HG02870 (cell line): ENCODE measurements around the gene EBI3.
"Not testable (repeated sequence)": the region's sequence is repeated elsewhere in the genome, so short reads cannot be mapped to it uniquely, and the experiment has no call there.

Source experiments
- ATAC-seq: cut with Tn5 transposase; IDR thresholded peaks from one replicate; pipeline ENCODE4 v1.9.1; 2021; ENCODE audit warnings: mild to moderate bottlenecking, moderate library complexity; ENCODE audit not compliant: unreplicated experiment

EBI3 gene

DNA sequence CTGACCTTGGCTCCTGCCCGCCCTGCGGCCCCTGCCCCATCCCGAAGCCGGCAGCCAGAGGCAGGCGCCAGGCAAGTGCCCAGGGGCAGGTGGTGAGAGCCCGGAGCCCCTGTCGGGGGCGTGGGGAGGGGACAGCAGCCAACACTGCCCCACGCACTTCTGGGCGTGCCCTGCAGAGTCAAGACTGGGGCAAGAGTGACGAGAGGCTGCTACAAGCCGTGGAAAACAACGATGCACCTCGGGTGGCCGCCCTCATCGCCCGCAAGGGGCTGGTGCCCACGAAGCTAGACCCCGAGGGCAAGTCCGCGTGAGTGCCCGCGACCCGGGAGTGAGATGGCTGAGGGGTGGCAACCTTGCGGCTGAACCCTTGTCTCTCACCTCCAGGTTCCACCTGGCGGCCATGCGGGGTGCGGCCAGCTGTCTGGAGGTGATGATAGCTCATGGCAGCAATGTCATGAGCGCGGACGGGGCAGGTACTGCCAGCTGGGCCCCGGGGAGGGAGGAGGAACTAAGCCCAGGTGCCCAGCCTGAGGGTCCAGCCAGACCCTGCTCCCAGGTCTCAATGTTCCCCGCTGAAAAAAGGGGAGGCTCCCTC lies 29.5 kb upstream of the EBI3 start:
- no peak for ATAC-seq

DNA sequence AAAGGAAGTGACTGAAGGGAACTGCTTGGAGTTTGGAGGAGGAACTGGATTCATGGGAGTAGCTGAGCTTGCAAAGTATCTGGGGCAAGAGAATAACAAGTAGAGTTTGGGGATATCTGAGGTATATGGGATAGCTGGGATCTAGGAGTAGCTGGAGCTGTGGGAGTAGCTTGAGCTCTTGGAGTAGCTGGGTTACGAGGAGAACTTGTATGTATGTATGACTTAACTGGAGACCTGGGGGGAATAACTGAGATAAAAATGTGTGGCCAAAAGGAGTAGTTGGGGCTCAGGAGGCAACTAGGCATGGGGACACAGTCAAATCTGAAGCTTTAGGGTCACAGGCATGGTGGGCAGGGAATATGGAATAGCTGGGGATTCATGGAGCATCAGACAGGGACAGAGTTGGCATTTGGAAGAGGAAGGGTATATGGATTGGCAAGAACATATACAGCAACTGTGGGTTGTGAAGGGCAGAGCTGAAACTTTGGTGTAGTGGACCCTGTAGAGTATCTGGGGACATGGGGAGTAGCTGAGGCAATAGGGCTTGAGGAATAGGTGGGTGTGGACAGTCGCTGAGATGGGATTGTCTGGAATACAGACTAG lies 28.3 kb upstream of the EBI3 start:
- no peak for ATAC-seq

DNA sequence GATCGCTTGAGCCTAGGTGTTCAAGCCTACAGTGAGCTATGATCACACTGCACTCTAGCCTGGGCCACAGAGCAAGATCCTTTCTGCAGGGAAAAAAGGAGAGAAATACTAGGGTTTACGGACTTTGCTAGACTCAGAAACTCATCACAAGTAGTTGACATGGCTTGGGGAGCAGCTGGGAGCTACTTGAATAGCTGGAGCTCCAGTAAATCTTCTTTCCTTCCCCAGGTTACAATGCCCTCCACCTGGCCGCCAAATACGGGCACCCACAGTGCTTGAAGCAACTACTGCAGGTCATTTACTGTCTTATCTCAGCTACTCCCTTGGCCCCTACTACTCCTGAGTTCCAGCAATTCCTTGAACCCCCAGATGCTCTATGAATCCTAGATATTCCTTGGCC lies 27.5 kb upstream of the EBI3 start:
- no peak for ATAC-seq

DNA sequence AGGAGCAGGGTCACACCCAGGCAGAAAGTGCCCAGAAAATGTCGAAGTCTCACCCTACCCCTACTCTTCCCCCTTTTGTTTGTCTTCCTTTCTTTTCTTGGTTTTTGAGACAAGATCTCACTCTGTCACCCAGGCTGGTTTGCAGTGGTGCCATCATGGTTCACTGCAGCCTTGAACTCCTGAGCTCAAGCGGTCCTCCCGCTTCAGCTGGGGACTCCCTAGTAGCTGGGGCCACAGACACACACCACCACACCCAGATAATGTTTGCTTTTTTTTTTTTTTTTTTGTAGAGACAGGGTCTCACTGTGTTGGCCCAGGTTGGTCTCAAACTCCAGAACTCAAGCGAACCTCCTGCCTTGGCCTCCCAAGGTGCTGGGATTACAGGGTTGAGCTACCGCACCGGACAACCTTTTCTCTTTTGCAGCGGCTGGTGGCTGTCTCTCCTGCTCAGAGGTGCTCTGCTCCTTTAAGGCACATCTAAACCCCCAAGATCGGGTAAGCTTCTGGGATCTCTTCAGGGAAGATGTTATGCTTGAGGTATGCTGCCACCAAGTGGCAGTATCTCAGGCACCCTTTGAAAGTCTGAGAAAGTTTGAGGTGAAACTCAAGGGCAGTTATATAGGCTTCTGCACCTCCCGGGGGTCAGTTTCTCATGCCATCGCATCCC lies 22.4 kb upstream of the EBI3 start:
- ATAC-seq, result no peak

DNA sequence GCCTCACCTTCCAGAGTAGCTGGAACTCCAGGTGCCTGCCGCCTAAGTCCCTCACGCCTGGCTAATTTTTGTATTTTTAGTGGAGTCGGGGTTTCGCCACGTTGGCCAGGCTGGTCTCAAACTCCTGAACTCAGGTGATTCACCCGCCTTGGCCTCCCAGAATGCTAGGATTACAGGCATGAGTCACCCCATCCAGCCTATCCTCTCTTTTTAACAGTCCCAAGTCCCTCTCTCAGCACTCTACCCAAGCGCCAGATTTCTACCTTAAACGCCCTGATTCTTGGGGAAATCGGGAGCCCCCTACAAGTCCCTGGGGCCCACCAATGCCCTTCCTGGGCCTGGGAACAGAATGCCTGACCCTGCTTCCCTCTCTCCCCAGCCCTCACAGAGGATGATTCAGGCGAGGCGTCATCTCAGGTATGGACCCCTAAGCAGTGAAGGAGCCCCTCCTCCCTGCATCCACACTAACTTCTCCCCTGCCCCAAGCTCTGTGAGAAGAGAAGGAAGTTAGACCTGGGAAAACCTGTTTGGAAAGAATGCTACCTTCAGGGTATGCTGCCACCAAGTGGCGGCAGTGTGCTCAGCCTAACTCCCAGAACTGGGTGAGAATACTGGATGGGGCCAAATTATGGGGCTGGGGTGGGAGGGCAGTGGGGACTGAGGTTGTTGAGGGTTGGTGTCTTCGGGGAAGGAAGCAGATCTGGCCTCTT lies 20.8 kb upstream of the EBI3 start:
- ATAC-seq, result no peak

DNA sequence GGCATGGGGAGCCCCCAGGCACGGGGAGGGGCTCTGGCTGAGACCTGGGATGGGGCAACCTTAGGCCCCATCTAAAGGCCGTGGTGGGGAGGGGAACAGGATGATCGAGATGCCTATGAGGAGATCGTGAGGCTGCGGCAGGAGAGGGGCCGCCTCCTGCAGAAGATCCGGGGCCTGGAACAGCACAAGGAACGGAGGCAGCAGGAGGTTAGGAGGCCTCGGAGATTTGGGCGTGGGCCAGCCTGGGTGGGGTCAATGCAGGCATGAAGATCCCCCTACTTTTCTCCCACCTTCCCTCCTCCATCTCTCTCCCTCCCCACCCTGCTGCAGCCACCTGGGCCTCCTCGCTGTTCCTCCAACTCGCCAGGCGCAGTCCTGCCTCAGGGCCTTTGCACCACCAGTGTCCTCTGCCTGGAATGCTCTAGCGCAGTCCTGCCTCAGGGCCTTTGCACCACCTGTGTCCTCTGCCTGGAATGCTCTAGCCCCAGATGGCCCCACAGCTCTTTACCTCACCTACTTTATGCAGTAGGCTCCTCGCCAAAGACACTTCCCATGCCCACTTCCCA lies 19.1 kb upstream of the EBI3 start:
- ATAC-seq, result no peak

DNA sequence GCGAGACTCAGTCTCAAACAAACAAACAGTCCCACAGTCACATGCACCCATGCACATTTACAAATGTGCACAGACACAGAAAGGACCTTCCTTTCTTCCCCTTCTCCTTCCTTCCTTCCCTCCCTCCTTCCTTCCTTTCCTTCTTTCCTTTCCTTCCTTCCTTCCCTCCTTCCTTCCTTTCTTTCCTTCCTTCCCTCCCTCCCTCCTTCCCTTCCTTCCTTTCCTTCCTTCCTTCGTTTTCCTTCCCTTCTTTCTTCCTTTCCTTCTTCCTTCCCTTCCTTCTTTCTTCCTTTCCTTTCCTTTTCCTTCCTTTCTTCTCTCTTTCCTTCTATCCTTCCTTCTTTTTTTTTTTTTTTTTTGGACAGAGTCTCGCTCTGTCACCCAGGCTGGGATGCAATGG lies 16.2 kb upstream of the EBI3 start:
- no peak for ATAC-seq

DNA sequence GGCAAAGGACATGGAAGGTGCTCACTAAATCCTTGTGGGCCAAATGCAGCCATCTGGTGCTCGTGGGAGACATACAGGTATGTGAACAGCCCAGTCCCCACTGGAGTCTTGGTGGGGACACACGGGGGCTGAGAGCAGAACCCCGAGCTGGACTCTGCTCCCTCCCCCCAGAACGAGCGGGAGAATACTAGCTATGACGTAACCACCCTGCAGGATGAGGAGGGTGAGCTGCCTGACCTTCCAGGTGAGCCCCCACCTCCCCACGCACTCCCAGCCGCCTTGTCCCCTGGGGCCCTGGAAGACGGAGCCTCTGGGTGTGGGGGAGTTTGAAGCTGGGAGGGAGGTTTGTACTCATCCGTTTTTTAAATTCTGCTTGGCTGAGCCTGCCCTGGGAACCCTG lies 13.5 kb upstream of the EBI3 start:
- ATAC-seq, result no peak

DNA sequence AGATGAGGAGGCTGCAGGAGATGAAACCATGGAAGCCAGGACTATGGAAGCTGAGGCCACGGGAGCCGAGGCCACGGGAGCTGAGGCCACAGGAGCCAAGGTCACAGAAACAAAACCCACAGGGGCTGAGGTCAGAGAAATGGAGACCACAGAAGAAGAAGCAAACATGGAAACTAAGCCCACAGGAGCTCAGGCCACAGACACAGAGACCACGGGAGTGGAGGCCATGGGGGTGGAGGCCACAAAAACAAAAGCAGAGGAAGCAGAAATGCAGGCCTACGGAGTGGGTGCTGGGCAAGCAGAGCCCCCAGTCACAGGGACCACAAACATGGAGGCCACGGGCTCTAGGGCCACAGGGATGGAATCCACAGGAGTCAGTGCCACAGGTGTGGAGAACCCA lies 12.5 kb upstream of the EBI3 start:
- ATAC-seq, result no peak

DNA sequence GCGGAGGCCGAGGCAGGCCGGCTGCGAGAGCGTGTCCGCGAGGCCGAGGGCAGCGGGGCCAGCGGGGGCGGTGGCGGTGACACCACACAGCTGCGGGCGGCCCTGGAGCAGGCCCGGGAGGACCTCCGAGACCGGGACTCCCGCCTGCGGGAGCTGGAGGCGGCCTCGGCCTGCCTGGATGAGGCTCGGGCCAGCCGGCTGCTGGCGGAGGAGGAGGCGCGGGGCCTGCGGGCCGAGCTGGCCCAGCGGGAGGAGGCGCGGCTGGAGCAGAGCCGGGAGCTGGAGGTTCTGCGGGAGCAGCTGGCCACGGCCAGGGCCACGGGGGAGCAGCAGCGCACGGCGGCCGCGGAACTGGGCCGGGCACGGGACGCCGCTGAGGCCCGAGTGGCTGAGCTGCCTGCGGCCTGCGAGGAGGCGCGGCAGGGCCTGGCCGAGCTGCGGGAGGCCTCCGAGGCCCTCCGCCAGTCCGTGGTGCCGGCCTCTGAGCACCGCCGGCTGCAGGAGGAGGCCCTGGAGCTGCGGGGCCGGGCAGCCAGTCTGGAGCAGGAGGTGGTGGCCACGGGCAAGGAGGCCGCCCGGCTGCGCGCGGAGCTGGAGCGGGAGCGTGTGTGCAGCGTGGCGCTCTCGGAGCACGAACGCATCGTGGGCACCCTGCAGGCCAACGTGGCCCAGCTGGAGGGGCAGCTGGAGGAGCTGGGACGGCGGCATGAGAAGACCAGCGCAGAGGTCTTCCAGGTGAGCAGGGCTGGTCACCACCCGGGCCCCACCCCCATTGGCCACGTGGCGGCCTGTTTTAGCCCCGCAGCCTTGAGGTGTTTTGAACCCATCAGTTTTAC lies 11.7 kb upstream of the EBI3 start:
- no peak for ATAC-seq

DNA sequence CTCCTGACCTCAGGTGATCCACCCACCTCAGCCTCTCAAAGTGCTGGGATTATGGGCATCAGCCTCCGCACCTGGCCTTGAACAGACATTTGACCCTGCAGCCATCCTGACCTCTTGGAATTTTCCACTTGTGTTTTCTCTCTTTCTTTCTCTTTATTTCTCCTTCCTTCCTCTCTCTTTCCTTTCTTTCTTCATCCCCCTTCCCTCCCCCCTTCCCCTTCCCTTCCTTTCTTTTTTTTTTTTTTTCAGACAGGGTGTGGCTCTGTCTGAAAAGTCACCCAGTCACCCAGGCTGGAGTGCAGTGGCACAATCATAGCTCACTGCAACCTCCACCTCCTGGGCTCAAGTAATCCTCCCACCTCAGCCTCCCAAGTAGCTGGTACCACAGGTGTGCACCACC lies 10.8 kb upstream of the EBI3 start:
- ATAC-seq, result not testable (repeated sequence)

DNA sequence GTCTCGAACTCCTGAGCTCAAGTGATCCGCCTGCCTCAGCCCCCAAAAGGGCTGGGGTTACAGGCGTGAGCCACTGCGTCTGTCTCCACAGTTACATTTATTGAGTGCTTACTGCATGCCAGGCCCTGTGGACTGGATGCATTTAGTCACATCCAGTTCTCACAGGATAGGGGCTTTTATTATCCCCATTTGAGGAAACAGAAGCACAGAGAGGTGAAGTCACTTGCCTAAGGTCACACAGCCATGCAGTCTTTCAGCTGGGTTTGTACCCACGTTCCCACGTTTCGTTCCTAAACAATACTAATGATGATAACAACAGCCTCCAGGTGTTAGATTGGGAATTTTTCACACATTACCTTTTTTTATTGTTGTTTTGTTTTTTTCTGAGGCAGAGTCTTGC lies 9.1 kb upstream of the EBI3 start:
- ATAC-seq, result no peak

DNA sequence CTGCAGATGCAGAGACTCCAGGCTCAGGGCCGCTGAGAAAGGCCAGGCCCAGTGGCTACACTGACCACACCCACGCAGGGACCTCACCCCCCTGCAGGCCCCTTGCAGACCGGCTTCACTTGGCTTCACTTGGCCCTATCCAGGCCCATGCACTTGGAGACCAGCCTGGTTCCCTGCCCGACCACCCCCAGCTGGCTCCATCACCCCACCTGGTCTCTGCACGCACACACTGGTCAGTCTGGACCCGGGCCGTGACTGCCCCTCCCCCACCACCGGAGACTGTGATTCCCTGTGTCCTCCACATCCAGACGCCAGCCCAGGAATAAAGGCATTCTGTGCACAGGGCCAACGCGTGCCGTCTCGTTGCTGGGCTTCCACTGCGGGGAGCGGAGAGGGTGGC lies 4.9 kb upstream of the EBI3 start:
- ATAC-seq, result no peak

DNA sequence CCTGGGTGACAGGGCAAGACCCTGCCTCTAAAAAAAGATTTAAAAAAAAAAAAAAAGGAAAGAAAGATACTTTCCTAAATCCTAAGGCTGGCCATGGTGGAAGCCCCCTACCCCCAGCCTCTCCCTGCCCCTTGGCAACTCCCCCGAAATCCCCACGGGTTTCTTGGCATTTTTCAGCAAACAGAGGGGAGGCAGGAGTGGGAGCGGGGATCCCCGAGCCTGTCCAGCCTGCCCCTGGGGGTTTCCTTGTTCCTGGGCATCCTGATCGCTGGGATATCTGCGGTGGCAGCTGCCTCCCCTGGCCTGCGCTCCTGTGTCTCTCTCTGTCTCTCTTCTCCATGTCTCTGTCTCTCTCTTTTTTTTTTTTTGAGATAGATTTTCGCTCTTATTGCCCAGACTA lies 3.4 kb upstream of the EBI3 start:
- ATAC-seq, result no peak

DNA sequence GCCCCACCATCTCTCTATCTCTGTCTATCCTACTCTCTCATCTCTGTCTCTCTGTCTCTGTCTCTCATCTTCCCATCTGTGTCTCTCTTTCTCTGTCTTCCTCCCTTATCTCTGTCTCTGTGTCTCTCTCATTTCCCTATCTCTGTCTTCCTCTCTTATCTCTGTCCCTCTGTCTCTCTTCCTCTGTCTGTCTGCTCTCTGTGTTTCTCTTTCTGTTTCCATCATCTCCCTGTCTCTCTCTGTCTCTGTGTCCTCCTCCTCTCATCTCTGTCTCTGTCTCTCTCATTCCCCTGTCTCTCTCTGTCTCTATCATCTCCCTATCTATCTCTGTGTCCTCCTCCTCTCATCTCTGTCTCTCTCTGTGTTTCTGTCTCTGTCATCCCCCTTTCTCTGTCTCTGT lies 1.6 kb upstream of the EBI3 start:
- no peak for ATAC-seq

DNA sequence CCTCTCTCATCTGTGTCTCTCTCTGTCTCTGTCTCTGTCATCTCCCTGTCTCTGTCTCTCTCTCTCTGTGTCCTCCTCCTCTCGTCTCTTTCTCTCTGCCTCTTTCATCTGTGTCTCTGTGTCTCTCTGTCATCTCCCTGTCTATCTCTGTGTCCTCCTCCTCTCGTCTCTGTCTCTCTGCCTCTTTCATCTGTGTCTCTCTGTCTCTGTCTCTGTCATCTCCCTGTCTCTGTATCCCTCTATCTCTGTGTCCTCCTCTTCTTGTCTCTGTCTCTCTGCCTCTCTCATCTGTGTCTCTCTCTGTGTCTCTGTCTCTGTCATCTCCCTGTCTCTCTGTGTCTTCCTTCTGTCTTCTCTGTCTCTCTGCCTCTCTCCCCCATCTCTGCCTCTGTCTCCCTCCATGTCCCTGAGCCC lies 551 bp upstream of the EBI3 start:
- no peak for ATAC-seq

DNA sequence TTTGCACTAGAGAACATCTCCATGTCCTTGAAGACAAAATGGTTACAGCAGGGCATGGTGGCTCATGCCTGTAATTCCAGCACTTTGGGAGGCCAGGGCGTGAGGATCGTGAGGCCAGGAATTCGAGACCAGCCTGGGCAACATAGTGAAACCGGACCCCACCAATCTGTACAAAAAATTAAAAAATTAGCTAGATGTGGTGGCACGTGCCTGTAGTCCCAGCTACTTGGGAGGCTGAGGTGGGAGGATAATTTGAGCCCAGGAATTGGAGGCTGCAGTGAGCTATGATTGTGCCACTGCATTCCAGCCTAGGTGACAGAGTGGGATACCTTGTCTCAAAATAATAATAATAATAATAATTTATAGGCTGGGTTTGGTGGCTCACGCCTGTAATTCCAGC lies 914 bp downstream of the EBI3 start:
- not testable (repeated sequence) for ATAC-seq

DNA sequence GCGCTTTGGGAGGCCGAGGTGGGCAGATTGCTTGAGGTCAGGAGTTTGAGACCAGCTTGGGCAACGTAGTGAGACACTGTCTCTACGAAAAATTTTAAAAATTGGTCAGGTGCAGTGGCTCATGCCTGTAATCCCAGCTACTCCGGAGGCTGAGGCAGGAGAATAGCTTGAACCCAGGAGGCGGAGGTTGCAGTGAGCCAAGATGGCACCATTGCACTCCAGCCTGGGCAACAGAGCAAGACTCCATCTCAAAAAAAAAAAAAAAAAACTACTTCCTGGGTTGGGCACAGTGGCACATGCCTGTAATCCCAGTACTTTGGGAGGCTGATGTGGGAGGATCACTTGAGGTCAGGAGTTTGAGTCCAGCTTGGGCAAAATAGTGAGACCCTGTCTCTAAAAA lies 2.2 kb downstream of the EBI3 start:
- not testable (repeated sequence) for ATAC-seq

DNA sequence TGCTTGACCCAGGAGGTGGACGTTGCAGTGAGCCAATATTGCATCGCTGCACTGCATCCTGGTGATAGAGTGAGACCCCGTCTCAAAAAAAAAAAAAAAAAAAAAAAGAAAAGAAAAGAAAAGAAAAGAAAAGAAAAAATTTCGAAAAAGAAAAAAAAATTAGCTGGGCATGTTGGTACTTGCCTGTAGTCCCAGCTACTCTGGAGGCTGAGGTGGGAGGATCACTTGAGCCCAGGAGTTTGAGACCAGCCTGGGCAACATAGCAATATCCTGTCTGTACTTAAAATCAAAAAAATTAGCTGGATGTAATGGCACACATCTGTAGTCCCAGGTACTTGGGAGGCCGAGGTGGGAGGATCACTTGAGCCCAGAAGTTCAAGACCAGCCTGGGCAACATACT lies 2.8 kb downstream of the EBI3 start:
- ATAC-seq, result not testable (repeated sequence)

DNA sequence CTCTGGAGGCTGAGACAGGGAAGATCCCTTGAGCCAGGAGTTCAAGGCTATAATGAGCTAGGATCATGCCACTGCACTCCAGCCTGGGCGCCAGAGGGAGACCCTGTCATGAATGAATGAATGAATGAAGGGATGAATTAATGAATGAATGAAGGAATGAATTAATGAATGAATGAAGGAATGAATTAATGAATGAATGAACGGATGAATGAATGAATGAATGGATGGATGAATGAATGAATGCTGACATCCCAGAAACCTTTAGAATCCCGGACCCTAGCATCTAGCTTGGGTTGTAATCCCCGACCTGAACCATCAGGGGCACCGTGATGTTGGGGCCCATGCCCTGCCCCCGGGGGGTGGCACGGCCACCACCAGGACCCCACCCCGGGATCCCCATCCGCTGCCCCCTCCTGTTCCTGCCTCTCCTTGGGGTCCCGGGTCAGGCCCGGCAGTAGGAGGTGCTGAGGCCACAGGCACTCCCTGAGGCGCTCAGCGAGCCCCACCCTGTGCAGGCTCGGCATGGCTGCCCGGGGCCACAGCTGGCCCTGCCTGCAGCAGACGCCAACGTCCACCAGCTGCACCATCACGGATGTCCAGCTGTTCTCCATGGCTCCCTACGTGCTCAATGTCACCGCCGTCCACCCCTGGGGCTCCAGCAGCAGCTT lies 3.4 kb downstream of the EBI3 start:
- no peak for ATAC-seq
